NCI-H187 (cell line): ENCODE data around the gene LLCFC1.

Source experiments
- DNase-seq, 2 experiments: peaks; one replicate each; lab custom pipeline; 2025; lab: John Stamatoyannopoulos, UW

Gene LLCFC1

DNA sequence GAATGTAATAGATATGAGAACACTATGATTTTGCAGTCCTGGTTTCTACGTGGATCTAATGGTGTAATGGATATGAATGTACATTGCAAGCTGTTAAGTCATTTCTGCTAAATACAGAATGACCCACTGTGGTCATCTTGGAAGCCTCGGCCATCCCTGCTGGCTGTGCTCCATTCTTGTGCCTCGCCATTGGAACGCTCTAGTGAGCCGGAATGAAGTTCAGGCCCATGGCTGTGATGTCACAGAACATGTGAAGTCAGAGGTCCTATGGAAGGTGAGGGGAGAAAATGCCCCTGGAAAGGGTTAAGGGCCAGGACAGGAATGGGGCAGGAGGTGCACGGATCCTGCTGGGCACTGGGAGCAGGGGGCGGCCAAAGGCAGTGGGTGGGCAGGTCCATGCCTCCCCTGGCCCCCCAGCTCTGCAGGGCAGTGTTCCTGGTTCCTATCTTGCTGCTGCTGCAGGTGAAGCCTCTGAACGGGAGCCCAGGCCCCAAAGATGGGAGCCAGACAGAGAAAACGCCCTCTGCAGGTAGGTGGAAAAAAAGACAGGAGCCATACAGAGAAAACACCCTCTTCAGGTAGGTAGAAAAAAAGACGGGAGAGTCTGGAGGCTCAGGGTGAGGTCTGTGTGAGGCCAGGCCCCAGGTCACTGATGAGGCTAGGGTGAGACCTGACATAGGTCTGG, at the start of gene LLCFC1:
Gene LLCFC1 (plus strand): TSS at position 259 of the 685 bp plus-strand sequence. CDS start 138 bp downstream, at position 397.
- DNase-seq = no peak

DNA sequence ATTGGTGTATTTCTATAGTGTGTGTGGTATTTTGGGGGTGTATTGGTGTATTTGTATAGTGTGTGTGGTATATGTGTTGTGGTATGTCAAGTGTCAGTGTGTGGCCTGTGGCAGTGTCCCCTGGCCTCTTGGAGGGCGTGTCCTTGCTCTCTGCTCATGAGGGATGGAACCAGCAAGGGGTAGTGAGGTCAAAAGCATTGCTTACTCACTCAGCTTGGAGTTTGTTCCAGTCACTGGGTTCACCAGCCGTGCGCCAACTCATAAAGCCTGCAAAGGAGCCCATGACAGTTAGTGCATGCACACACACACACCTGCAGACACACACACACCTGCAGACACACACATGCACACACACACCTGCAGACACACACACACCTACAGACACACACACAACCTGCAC, 49.5 kb upstream of the LLCFC1 start:
- no peak for DNase-seq

DNA sequence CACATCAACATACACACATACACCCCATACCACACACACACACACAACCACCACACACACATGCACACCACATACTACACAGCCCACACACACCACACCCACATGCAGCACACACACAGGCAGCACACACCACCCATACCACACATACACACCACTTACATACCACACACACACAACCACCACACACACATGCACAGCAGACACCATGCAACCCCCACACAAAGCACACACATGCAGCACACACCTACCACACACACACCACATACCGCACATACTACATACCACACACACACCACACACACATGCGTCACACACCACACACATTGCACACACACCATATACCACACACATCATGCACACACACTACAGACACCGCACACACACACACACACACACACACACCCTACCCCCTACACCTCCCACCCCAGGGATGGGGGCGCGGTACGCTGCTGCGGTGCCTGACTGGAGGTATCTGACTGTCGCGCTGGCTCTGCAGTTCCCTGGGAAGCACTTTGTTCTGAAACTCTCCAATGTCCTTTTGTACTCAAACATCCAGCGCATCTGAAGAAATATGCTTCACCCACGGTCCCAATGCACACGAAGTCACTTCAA, 48.3 kb upstream of the LLCFC1 start:
- no peak for DNase-seq

DNA sequence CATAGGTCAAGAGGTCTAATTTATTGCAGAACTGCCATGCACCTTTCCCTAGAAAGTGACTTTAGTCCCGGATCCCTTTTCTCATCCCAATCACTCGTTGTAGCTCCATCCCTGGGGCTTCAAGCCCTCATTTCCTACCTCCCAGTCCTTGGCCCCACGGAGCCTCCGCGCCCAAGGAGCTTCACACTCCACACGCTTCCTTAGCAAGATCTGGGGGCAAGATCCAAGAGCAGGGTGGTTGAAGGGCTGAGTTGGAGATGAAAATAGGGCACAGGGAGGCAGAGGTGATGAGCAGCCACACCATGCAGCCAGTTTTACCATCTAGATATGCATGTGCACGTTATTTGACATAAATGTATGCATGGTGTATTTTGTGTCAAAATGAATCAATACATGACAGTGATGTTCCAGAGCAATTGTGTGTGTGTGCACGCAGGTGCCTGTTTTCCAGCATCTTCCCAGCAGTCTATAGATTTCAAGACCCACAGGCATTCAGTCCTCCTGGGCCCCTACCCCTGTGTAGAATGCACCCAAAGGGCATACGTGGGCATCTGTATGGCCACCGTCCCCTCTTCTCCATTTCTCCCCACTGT, 47.7 kb upstream of the LLCFC1 start:
- DNase-seq = no peak

DNA sequence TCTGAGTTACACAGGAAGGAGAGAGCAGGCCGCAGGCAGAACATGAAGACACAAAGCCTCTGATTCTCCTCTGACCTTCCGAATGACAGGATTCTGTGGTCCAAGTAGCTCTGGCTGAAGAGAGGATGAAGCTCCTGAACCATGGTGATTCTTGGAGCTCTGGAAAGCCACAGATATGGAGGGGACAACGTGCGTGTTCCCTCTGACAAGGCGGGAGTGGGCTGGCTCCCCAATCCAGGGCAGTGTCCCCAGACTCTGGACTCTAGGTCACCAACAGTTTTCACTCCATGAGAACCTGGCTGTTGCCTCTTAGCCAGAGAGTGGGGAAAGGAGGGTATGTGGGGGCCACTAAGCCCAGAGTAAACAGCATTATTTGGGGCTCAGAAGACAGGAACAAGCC, 46.3 kb upstream of the LLCFC1 start:
- DNase-seq = no peak

DNA sequence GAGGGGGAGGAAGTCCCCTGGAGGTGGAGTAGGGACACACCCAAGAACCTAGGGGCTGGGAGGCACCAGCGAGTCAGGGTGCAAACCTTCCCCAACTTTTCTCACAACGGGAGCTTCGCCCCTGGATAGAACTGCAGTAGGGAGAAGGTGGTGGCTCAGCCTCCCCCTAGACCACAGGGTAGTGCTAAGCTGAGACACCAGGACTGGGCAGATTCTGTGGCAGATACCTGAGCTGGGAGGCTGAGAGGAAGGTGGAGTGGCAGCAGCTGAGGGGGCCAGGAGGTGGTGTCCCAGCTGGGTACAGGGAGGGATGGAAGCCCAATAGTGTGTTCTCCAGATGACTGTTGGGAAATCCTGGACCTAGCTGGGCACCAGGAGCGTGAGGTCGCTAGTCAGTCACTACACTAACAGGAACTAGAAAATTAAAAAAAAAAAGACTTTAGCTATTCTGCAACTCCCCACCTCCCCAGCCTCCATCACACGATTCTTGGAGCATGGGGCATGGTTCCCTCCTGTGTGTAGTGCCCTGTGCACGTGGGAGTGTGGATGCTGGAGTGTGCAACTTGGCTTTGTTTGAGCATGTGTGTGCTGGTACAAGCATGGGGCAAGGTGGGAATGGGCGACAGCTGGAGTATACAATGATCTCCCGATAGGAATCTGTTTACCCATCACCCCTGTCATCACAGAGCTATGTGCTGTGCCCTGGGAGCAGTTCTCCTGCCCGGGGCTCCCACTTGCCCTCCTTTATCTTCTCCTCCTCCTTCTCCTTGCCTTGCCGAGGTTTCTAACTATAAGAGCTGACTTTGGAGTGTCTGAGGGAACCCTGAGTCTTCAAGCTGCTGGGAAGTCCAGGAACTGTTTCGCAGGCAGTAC, 44.9 kb upstream of the LLCFC1 start:
- no peak for DNase-seq

DNA sequence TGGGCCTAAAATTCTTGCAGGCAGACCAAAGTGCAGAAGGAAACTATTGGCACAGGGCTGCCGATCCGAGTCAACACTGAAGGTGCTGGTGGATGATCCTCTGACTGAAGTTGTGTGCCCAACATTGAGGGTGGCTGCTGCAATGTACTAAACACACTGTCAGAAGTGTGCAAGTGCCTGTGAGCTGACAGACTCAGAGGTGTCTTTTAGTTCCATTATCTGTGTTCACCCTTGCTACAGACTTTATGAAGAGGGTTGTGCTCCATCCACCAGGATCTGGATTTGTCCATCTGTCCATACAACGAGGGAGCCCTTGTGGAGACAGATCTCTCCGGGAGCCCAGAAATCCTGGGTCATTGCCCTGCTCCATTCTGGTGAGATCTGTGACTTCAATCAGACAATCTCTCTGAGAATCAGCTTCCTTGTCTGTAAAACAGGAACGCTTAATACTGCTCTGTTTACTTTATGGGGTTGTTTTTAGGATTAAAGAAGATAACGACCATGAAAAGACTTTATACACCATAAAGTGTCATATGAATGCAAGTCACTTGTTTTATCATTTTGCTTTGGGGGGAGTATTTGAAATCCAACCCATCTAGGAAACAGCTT, 44.2 kb upstream of the LLCFC1 start:
- no peak for DNase-seq

DNA sequence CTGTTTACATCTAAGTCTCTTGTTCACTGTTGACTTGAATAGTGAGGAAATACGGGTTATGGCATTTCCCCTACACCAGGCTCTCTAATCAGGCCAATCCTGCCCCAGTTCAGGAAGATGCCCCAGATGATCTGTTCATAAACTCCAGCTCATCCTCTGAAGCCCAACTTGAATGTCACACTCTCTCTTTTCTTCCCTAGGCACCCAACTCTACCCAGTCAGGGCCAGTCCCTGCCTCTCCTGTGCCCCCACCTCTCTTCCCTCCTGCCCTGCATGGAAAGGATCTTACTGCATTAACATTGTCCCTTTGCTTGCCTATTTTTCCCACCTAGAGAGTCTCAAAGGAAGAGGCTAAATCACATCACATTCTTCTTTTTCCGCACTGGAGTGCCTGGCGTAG, 43.1 kb upstream of the LLCFC1 start:
- no peak for DNase-seq

DNA sequence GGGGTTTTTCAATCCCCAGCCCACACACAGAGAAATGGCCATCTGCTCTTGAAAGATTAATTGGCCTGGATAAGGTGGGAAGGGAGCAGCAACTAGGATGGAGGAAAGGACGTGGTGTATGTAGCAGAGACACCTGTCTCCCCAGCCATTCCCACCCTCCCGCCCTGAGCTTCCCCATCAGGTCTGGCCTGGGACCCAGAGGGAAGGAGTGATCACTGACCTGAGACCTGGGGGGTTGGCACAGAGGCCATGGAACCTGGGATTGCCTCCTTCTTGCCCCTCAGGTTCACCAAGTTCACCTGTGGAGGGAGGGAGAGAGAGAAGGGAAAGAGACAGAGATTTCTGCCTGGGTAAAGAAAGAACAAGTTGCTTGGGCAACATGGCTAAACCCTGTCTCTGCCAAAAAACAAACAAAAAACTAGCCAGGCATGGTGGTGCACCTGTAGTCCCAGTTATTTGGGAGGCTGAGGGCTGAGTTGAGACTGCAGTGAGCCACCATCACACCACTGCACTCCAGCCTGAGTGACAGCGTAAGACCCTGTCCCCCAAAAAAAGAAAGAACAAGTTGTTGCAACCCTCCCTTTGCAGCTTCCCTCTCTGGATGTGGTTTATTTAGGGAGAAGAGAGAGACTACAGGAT, 42.4 kb upstream of the LLCFC1 start:
- DNase-seq = no peak

DNA sequence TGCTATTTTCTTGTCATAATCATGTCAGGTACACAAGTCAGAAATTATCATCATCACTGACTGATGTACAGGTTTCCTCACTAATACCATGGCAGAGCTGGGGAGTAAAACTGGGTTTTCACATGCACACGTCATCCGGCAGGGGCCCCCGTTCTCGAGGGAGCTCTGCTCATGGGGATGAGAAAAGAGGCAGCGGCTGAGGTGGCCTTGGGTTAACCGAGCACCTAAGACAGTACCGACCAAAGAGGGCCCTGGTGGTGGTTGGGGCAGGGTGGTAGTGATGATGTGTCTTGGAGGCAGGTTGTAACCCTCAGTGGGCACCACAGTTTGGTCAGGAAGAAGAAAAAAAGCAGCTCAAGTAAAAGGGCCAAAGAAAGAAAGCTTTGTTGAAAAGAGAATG, 41.6 kb upstream of the LLCFC1 start:
- no peak for DNase-seq

DNA sequence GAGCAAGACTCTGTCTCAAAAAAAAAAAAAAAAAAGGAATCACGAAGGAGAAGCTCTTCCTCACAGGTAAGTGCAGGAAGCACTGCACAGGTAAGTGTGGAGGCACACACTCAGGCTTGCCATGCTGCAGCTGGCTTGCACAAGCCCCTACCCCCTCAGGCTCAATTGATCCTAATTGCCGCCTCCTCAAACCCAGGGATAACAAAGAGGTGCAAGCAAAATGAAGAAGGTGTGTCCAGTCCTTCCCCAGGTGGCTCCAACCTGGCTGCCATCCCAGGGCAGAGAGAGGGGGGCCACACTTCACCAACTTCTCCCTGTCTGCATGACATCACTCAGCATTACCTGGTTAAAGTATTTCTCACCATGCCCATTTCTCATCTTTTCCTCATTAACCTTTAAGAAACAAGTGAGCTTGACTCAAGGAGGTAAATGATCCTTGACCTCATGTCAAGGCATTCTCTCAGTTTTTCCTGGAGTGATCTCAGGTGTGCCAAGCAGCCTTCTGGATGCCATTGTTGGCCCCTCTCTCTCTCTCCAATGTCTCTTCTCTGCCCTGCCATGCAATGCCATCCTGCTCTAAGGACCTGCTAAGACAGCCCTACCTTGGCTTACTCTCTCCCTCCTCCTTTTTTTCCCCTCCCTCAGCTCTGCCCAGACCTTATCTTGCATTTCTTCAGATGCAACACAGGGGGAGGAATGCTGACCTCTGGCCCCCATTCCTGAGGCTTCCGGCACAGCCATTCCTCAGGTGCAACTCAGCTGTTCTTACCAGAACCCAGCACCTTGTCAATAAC, 40.7 kb upstream of the LLCFC1 start:
- DNase-seq = no peak

DNA sequence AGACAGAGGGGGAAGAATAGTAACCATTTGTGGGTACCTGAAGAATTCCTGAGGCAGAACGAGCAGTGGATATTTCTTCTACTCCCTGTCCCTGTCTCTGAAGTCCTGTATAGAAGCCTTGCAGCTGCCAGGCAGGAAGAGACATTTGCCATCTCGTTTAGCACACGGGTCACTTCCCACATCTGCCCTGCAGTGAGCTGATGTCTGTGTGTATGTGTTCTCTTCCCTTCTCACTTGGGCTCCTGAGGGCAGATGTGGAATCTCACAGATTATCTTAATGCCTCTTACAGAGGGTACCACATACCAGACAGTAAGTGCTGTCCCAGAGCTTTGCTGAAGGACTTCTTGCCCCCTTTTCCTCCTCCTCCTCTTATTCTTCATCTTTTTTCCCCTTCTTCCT, 39.6 kb upstream of the LLCFC1 start:
- DNase-seq = no peak

DNA sequence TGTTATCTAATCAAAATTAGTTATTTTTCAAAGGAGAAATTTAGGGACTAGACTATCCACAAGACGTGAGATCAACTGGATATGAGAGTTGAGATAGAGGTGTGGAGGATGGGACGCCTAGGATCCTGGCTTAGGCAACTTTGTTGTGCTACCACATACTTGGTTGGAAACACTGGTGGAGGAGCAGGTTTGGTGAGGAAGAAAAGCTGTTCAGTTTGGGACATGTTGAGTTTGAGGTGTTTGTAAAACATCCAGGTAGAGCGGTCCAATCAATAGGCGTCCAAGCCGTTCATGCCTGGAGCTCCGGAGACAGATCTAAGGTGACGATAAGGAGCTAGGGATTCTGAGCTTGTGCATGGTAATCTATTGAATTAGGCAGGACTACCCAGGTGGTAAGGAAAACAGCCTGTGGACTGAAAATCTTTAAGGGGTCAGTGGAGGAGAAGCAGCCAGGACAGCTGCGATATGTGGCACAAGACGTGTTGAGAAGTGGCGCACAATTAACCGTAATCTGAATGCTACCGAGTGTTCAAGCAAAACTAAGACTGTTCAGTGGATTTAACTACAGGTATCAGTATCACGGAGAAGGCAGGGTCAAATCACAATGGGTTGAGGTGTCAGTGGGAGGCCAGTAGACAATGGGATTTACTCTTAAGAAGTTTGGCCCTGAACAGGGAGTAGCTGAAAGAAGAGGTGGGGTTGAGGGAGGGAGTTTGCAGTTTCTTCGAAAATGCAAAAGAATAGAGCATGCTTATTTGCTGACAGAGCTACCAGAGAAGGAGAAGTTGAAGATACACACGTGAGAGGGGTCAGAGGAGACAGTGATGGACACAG, 37.6 kb upstream of the LLCFC1 start:
- DNase-seq = no peak

DNA sequence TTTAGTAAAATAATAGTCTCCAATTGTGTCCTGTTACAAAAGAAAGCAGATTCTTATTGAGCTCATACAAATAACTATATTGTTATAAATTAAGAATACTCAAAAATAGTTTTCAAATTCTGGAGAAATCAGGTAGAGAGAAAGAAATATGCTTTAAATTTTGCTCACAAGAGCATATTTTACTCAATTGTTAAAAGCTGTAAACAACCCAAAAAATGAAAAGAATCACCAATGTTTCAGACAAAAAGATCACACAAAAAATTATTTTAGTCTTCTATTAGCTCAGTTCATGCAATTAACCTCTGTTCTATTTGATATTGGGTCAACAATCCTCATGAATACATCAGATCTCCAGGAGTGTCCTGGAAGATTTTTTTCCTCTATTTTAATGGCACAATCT, 35.2 kb upstream of the LLCFC1 start:
- DNase-seq = no peak

DNA sequence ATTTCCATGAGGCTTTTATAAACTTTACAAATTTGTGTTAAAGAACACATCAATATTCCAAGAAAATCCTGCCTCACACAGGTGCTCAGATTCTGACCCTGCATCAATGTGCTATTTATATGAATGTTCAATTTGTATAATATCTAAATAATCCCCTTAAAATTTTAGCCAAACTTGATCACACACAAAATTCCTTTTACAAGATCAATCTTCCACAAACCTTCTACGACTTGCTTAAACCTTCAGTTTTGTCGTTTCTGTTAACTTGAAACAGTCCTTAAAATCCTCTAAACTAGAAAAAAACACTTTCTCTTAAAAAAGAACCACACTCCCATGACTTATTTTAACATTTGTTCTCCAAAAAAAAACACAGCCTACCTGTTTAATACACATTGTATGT, 33.5 kb upstream of the LLCFC1 start:
- no peak for DNase-seq

DNA sequence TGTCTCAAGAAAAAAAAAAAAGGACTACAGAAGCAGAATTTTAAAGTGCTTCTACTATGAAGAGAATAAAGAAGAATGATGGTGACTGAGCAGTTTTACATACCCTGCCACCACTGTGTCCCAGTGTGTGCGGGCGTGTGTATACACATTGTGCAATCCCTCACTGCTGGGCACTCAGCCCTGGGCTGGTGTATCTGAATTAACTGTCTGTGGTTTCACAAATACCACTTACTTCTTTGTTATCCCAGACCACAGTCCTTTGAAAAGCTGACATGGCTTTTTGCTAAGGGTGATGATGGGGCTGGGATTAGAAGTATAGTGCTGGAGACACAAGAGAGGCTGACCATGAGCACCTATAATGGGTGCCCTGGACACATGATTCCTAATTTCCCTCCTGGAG, 32.6 kb upstream of the LLCFC1 start:
- no peak for DNase-seq

DNA sequence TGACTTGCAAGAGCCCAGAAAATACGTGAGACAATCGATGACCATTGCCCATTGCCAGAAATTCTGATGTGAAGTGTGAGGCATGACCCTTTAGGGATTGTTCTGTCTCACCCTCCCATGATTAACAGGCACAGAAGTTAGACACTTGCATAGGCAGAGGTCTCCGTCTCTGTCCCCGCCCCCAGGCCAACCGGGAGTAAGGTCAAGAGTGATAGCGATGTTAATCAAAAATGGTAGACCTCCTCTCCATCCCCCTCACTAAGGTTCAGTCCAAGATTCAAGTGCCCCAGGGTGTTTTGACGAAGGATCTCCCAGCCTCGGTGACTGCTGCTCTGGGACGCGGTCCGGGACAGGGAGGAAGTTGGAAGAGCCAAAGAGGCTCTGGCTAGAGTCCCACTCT, 31.0 kb upstream of the LLCFC1 start:
- no peak for DNase-seq

DNA sequence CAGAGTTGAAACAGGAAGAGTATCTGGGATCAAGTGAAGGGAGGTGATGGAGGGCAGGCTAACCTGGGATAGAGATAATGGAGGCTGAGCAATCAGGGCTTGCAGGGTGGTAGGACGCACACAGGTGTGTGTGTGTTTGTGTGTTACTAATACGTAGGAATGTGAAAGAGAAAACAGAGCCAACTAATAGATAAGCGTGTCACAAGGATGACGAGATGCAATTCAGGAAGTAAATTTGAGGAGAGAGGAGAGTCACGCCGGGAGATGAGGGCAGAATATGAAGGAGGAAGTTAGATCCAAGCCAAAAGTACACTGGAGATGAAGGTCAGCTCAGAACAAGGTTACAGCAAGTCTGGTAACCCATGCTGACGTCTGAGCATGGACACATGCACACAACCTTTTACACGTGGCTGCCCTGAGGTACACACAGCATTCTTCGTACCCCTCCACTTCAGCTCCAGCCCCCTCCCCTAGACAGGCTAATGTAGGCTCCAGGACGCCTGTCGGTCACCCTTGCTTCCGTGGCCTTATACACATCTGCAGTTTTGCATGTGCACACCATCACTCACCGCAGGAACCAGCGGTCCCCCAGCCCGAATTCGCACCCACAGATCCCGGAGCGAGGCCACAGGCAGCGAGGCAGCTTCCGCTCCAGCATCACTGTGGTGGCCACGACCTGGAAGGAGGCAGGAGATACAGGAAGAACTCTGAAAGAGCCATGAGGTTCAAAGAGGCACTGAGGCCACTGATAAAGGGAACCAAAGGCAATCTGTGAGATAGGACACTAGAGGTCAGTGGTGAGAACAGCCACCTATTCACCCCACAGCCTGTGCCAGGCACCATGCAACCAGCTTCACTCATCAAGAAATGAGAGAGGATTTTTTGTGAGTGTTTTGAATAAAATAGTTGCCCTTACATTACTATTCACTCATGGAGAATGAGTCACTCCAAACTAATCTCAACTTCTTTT, 30.1 kb upstream of the LLCFC1 start:
- no peak for DNase-seq

DNA sequence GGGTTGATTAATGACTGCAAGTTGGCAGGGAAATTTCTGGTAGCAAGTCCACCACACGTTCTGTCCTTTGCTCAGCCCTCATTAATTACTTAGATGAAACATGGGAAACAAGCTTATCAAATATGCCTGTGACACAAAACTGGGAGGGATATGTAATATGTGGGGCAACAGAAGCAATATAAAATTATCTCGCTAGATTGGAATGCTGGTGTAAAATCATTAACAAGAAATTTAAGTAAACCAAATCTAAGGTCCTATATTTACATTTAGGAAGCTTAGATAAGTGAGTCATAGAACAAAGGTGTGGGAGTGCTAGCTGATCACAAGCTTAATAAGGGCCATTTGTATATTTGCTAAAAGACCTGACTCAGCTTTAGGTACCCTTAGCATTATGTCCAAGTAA, 29.3 kb upstream of the LLCFC1 start:
- no peak for DNase-seq
